HK-2 (cell line): ENCODE measurements around the gene TRMT5.

Experiments
- DNase-seq: peaks from one replicate; pipeline ENCODE4 v3.0.0-alpha.2; 2018; ENCODE audit not compliant: unreplicated experiment

Gene TRMT5

GRCh38 chr14:60964904-60965303, 16.0 kb downstream of the TRMT5 start:
- DNase-seq: no peak

- DNase-seq: no peak
Observed at GRCh38 chr14:60963761-60964160, 17.1 kb downstream of the TRMT5 start.

- no peak for DNase-seq
Observed at GRCh38 chr14:60958146-60958545, 22.7 kb downstream of the TRMT5 start.

- no peak for DNase-seq
Observed at GRCh38 chr14:60956632-60957031, 24.2 kb downstream of the TRMT5 start.

GRCh38 chr14:60956202-60956601, 24.7 kb downstream of the TRMT5 start:
- no peak for DNase-seq

- no peak for DNase-seq
Observed at GRCh38 chr14:60951776-60952435, 29.0 kb downstream of the TRMT5 start.

- DNase-seq: no peak
Observed at GRCh38 chr14:60946773-60947172, 34.1 kb downstream of the TRMT5 start.

GRCh38 chr14:60945984-60946383, 34.9 kb downstream of the TRMT5 start:
- DNase-seq: no peak

GRCh38 chr14:60944204-60944603, 36.7 kb downstream of the TRMT5 start:
- no peak for DNase-seq

GRCh38 chr14:60943637-60944032, 37.2 kb downstream of the TRMT5 start:
- no peak for DNase-seq

- DNase-seq: no peak
Observed at GRCh38 chr14:60935319-60935718, 45.6 kb downstream of the TRMT5 start.

- no peak for DNase-seq
Observed at GRCh38 chr14:60933920-60934655, 46.8 kb downstream of the TRMT5 start.

- no peak for DNase-seq
Observed at GRCh38 chr14:60931218-60931617, 49.7 kb downstream of the TRMT5 start.

- no peak for DNase-seq
Observed at GRCh38 chr14:60926002-60926401, 54.9 kb downstream of the TRMT5 start.

GRCh38 chr14:60925286-60925685, 55.6 kb downstream of the TRMT5 start:
- DNase-seq: no peak

- DNase-seq: no peak
Observed at GRCh38 chr14:60922050-60922449, 58.8 kb downstream of the TRMT5 start.
